HepG2 (cell line): Measurements from ENCODE around the gene EPHA3. TPM values are rescaled to one million over a fixed set of nuclear protein-coding genes. Genes with fewer than 3 reads are reported as not detected.

ENCODE experiments used
- ATAC-seq: fragments of 200-7000 bp; cut with Tn5 transposase; 3 replicates; pipeline ENCODE4 v1.9.1; 2020; ENCODE audit warnings: mild to moderate bottlenecking, moderate library complexity
- BruUV-seq: library from RNA; stranded (reverse); fragments of 400-500 nt; replicated peaks from 2 replicates; lab custom pipeline; 2021; lab: Mats Ljungman, UMichigan
- CTCF ChIA-PET: fragments of 300-600 bp; formaldehyde crosslinking; extraction: SDS; loops from one replicate; lab custom pipeline; 2021; ENCODE audit warnings: low total read pairs, inconsistent platforms, low intra/inter-chr PET ratio; lab: Yijun Ruan, JAX
- POLR2A ChIA-PET: fragments of 350-600 bp; sonication (Branson Sonifier 250); formaldehyde crosslinking; loops from one replicate; lab custom pipeline; 2020; ENCODE audit warnings: antibody characterized with exemption, inconsistent platforms; lab: Yijun Ruan, JAX
- DNase-seq: peaks from one replicate; pipeline ENCODE4 v3.0.0-alpha.2; 2015; ENCODE audit warnings: low spot score
- FAIRE-seq: peaks from 3 replicates; lab custom pipeline; 2011; peaks lifted over from hg19 to GRCh38; lab: Jason Lieb, UNC
- H2AFZ ChIP-seq: one replicate; pipeline ENCODE4 v1.6.1; 2011; ENCODE audit warnings: low read length, inconsistent platforms
- H3K27ac ChIP-seq: fragments of 300-600 bp; 3 replicates; pipeline ENCODE4 v1.8.0; 2011; ENCODE audit warnings: mixed run types, mild to moderate bottlenecking, mixed read lengths, low read length, inconsistent platforms; ENCODE audit not compliant: insufficient read depth; ENCODE audit errors: extremely low read length
- H3K27me3 ChIP-seq, 2 experiments: fragments of 200-600 bp in 1 of 2; 2 replicates in 1 of 2; 3 replicates in 1 of 2; pipeline versions ENCODE4 v1.6.0 to v1.8.0; 2011; ENCODE audit warnings: low read length in 2 of 2, mild to moderate bottlenecking in 2 of 2, moderate library complexity in 2 of 2, inconsistent platforms in 1 of 2; ENCODE audit not compliant: insufficient read depth in 2 of 2, control insufficient read depth in 1 of 2
- H3K36me3 ChIP-seq, 2 experiments: fragments of 200-600 bp in 1 of 2; replicated peaks in 1 of 2; 2 replicates in 1 of 2; 3 replicates in 1 of 2; pipeline versions ENCODE4 v1.5.1 to v1.8.0; 2011; ENCODE audit warnings: low read length in 2 of 2, inconsistent platforms in 1 of 2; ENCODE audit not compliant: insufficient read depth in 2 of 2, control insufficient read depth in 1 of 2
- H3K4me1 ChIP-seq: 2 replicates; pipeline ENCODE4 v1.5.1; 2012; ENCODE audit warnings: low read length, inconsistent platforms; ENCODE audit not compliant: insufficient read depth
- H3K4me2 ChIP-seq: 2 replicates; pipeline ENCODE4 v1.6.0; 2011; ENCODE audit warnings: low read depth, low read length, inconsistent platforms
- H3K4me3 ChIP-seq, 3 experiments: fragments of 200-600 bp in 1 of 3; sonication (generic), shearing (Covaris generic) in 1 of 3; replicated peaks in 1 of 3; 2 replicates each; pipeline ENCODE4 v1.5.1; 2011 to 2016; ENCODE audit warnings: low read length in 3 of 3, inconsistent platforms in 2 of 3, low read depth in 2 of 3, mild to moderate bottlenecking in 2 of 3, control low read depth in 1 of 3, mixed read lengths in 1 of 3; ENCODE audit not compliant: insufficient read depth in 1 of 3
- H3K79me2 ChIP-seq: one replicate; pipeline ENCODE4 v1.6.1; 2011; ENCODE audit warnings: low read length, inconsistent platforms; ENCODE audit not compliant: insufficient read depth
- H3K9ac ChIP-seq: 2 replicates; pipeline ENCODE4 v1.6.0; 2011; ENCODE audit warnings: mild to moderate bottlenecking, low read depth, low read length, inconsistent platforms; ENCODE audit not compliant: insufficient read depth
- H3K9me3 ChIP-seq: 2 replicates; pipeline ENCODE4 v1.5.1; 2012; ENCODE audit warnings: mild to moderate bottlenecking, low read length
- H4K20me1 ChIP-seq: 2 replicates; pipeline ENCODE4 v1.6.0; 2011; ENCODE audit warnings: inconsistent platforms, mild to moderate bottlenecking, low read length, moderate library complexity; ENCODE audit not compliant: insufficient read depth
- ARNT2 ChIP-seq: sonication (generic); formaldehyde crosslinking; IDR thresholded peaks from 2 replicates; pipeline ENCODE4 v1.8.0; 2022; ENCODE audit warnings: mild to moderate bottlenecking, low read depth, missing genetic modification reagents, moderate library complexity
- ASH2L ChIP-seq: fragments of 300-600, 200-600 bp; sonication (generic); IDR thresholded peaks from 2 replicates; pipeline ENCODE4 v1.7.0; 2017; ENCODE audit warnings: low read depth, mild to moderate bottlenecking, moderate library complexity, mixed read lengths, low read length; ENCODE audit not compliant: insufficient read length
- FOSL1 ChIP-seq: sonication (generic); formaldehyde crosslinking; IDR thresholded peaks from 2 replicates; pipeline ENCODE4 v1.9.0; 2021; ENCODE audit warnings: missing genetic modification reagents, borderline replicate concordance
- HNF4A ChIP-seq: sonication (generic); formaldehyde crosslinking; IDR thresholded peaks from 2 replicates; pipeline ENCODE4 v1.4.0; 2020; ENCODE audit warnings: missing genetic modification reagents
- NCOA5 ChIP-seq: sonication (generic); formaldehyde crosslinking; IDR thresholded peaks from 2 replicates; pipeline ENCODE4 v1.4.0; 2020; ENCODE audit warnings: missing genetic modification reagents
- NKX3-1 ChIP-seq: sonication (generic); formaldehyde crosslinking; IDR thresholded peaks from 2 replicates; pipeline ENCODE4 v1.5.0; 2020; ENCODE audit warnings: missing genetic modification reagents
- NR2F1 ChIP-seq, 2 experiments: fragments of 450-650 bp in 1 of 2; formaldehyde crosslinking in 1 of 2; IDR thresholded peaks; 2 replicates each; pipeline versions ENCODE4 v1.5.0 to v1.6.1; 2016 to 2020; ENCODE audit warnings: mild to moderate bottlenecking in 1 of 2, missing compliant biosample characterization in 1 of 2, missing genetic modification reagents in 1 of 2, moderate library complexity in 1 of 2
- RARG ChIP-seq: sonication (generic); formaldehyde crosslinking; IDR thresholded peaks from 2 replicates; pipeline ENCODE4 v1.4.0; 2020; ENCODE audit warnings: low read depth, mild to moderate bottlenecking, missing genetic modification reagents
- YEATS4 ChIP-seq: sonication (generic); formaldehyde crosslinking; IDR thresholded peaks from 2 replicates; pipeline ENCODE4 v1.4.0; 2020; ENCODE audit warnings: missing genetic modification reagents, borderline replicate concordance
- ZNF841 ChIP-seq: sonication (generic); formaldehyde crosslinking; IDR thresholded peaks from 2 replicates; pipeline ENCODE4 v1.8.1; 2023; ENCODE audit warnings: missing genetic modification reagents, borderline replicate concordance
- WGBS: methylation state at CpG from one replicate; pipeline ENCODE4 v1.1.6; 2017; ENCODE audit warnings: low lambda C conversion rate; 5-methylcytosine and 5-hydroxymethylcytosine counted together
- in situ Hi-C: cut with HindIII; loops from 2 replicates; pipeline ENCODE4 v1.10.0; 2017; ENCODE audit warnings: low pct_unique_long_range_greater_than_20kb; ENCODE audit not compliant: extremely low pct_ligation_motif_present
- intact Hi-C: fragments of 100-400 bp; cut with micrococcal nuclease; formaldehyde crosslinking; loops from one replicate; pipeline ENCODE4 v1.10.0; 2022; ENCODE audit not compliant: unreplicated experiment
- polyA plus RNA-seq, 8 experiments: library from polyadenylated mRNA; depleted of rRNA in 3 of 8; stranded (reverse) in 7 of 8; unstranded in 1 of 8; fragments of >200 nt; fragmentation: Illumina TruSeq in 4 of 8; extraction: Trizol in 4 of 8; gene quantifications; 2 replicates each; pipeline versions ENCODE4 v1.2.1 to v1.2.3, GENCODE V29; 2011 to 2016; ENCODE audit warnings: low read depth in 4 of 8, missing spikeins in 1 of 8, mixed read lengths in 1 of 8; ENCODE audit not compliant: insufficient read depth in 1 of 8
- total RNA-seq, 5 experiments: library from RNA; depleted of rRNA; stranded (reverse); fragments of >200 nt; fragmentation: Illumina TruSeq; extraction: Trizol; gene quantifications; 2 replicates each; pipeline ENCODE4 v1.2.3, GENCODE V29; 2016; ENCODE audit warnings: low read depth in 1 of 5
- TF ChIP-seq, protein P1 (sequence below), 2 experiments: fragments of 450-650 bp in 1 of 2; sonication (generic) in 1 of 2; formaldehyde crosslinking in 1 of 2; IDR thresholded peaks; 2 replicates each; pipeline versions ENCODE4 v1.6.1 to v1.8.0; 2016 to 2022; ENCODE audit warnings: antibody characterized with exemption in 1 of 2, mild to moderate bottlenecking in 1 of 2, missing genetic modification reagents in 1 of 2

Gene EPHA3
- total and polyA plus RNA-seq, 2 of the 13 experiments (the other 11 are each of a cell fraction or from before 2014, with no cell fraction given), result 0.01 TPM; not detected in 1

- Histone ChIP-seq H2AFZ (no peak overlapping the region), H3K27ac (no peak overlapping the region), H3K9me3 (no peaks in the 10 kb centered on the region), H3K27me3 (no peaks in the 10 kb centered on the region), H3K79me2 (no peaks in the 10 kb centered on the region), H3K36me3 (no peaks in the 10 kb centered on the region), H3K4me1 (no peaks in the 10 kb centered on the region), H3K9ac (no peak overlapping the region), H3K4me3 (no peak overlapping the region), H3K4me2 (no peak overlapping the region), H4K20me1 (no peaks in the 10 kb centered on the region)
- no peak for TF ChIP-seq YEATS4
- POLR2A ChIA-PET, result no interaction called here
- no peak for FAIRE-seq
- DNase-seq, result no peak
- CTCF ChIA-PET, result no interaction called here
- in situ Hi-C loops (no loop called here), intact Hi-C loops (no loop called here)
- no TSS peak for BruUV-seq
- no peak for ATAC-seq
These were observed 196.3 kb downstream of the EPHA3 start for GRCh38 chr3:89303701-89304100.

GRCh38 chr3:89306540-89306939 lies 199.1 kb downstream of the EPHA3 start:
- no TSS peak for BruUV-seq
- H3K36me3 ChIP-seq, result no peaks in the 10 kb centered on the region
- H3K4me3 ChIP-seq, result no peak overlapping the region
- FAIRE-seq, result no peak
- no peak overlapping the region for H2AFZ ChIP-seq
- in situ Hi-C loops (no loop called here), intact Hi-C loops (no loop called here)
- ChIA-PET CTCF (no interaction called here), POLR2A (no interaction called here)
- DNase-seq, result no peak
- no peak overlapping the region for H3K27ac ChIP-seq
- H3K9ac ChIP-seq, result no peak overlapping the region
- no peaks in the 10 kb centered on the region for H4K20me1 ChIP-seq
- H3K9me3 ChIP-seq, result no peaks in the 10 kb centered on the region
- no peaks in the 10 kb centered on the region for H3K79me2 ChIP-seq
- 8% methylated on average over 2 of the region's 2 CpGs for WGBS
- H3K4me2 ChIP-seq, result no peak overlapping the region
- H3K4me1 ChIP-seq, result no peaks in the 10 kb centered on the region
- H3K27me3 ChIP-seq, result no peaks in the 10 kb centered on the region
- no peak for ATAC-seq
- TF ChIP-seq NKX3-1 (CRISPR knock-in tag) (no peak), ZNF841 (CRISPR knock-in tag) (no peak), NCOA5 (no peak), FOSL1 (CRISPR knock-in tag) (no peak), ASH2L (no peak), RARG (CRISPR knock-in tag) (no peak), HNF4A (CRISPR knock-in tag) (no peak), ARNT2 (CRISPR knock-in tag) (no peak), NR2F1 (CRISPR knock-in tag; IDR thresholded peaks at IDR 0.05) (no peak)
- TF ChIP-seq, protein P1, sequence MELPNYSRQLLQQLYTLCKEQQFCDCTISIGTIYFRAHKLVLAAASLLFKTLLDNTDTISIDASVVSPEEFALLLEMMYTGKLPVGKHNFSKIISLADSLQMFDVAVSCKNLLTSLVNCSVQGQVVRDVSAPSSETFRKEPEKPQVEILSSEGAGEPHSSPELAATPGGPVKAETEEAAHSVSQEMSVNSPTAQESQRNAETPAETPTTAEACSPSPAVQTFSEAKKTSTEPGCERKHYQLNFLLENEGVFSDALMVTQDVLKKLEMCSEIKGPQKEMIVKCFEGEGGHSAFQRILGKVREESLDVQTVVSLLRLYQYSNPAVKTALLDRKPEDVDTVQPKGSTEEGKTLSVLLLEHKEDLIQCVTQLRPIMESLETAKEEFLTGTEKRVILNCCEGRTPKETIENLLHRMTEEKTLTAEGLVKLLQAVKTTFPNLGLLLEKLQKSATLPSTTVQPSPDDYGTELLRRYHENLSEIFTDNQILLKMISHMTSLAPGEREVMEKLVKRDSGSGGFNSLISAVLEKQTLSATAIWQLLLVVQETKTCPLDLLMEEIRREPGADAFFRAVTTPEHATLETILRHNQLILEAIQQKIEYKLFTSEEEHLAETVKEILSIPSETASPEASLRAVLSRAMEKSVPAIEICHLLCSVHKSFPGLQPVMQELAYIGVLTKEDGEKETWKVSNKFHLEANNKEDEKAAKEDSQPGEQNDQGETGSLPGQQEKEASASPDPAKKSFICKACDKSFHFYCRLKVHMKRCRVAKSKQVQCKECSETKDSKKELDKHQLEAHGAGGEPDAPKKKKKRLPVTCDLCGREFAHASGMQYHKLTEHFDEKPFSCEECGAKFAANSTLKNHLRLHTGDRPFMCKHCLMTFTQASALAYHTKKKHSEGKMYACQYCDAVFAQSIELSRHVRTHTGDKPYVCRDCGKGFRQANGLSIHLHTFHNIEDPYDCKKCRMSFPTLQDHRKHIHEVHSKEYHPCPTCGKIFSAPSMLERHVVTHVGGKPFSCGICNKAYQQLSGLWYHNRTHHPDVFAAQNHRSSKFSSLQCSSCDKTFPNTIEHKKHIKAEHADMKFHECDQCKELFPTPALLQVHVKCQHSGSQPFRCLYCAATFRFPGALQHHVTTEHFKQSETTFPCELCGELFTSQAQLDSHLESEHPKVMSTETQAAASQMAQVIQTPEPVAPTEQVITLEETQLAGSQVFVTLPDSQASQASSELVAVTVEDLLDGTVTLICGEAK (IDR thresholded peaks at IDR 0.05), result no peak
- TF ChIP-seq, protein P1 (CRISPR knock-in tag; IDR thresholded peaks at IDR 0.05), result no peak
